HepG2 (cell line): Measurements from ENCODE around the gene ZNF683. TPM values are rescaled to one million over a fixed set of nuclear protein-coding genes. Genes with fewer than 3 reads are reported as not detected.

Experiments used
- ATF6 ChIP-seq: sonication (generic); formaldehyde crosslinking; conservative IDR thresholded peaks from 2 replicates; pipeline ENCODE4 v1.4.0; 2020; ENCODE audit warnings: missing genetic modification reagents
- BHLHE40 ChIP-seq: IDR thresholded peaks from 2 replicates; pipeline ENCODE4 v1.6.1; 2011; ENCODE audit warnings: low read length, improper control_type of control experiment
- EHMT2 ChIP-seq: fragments of 200-600 bp; sonication (generic); IDR thresholded peaks from 2 replicates; pipeline ENCODE4 v1.7.0; 2017; ENCODE audit warnings: antibody characterized with exemption, low read depth, low read length, borderline replicate concordance
- FOXP4 ChIP-seq: sonication (generic); formaldehyde crosslinking; IDR thresholded peaks from 2 replicates; pipeline ENCODE4 v1.4.0; 2020; ENCODE audit warnings: missing genetic modification reagents
- GZF1 ChIP-seq: sonication (generic); formaldehyde crosslinking; IDR thresholded peaks from 2 replicates; pipeline ENCODE4 v1.5.1; 2020; ENCODE audit warnings: mild to moderate bottlenecking, missing genetic modification reagents
- NBN ChIP-seq: fragments of 450-650 bp; conservative IDR thresholded peaks from 2 replicates; pipeline ENCODE4 v1.6.1; 2017
- POLR2AphosphoS5 ChIP-seq: IDR thresholded peaks from 2 replicates; pipeline ENCODE4 v1.6.1; 2012; ENCODE audit warnings: low read depth, low read length
- THAP9 ChIP-seq: sonication (generic); formaldehyde crosslinking; IDR thresholded peaks from 2 replicates; pipeline ENCODE4; 2020; ENCODE audit warnings: missing genetic modification reagents, mild to moderate bottlenecking, borderline replicate concordance
- ZBTB1 ChIP-seq: sonication (generic); formaldehyde crosslinking; IDR thresholded peaks from 2 replicates; pipeline ENCODE4 v1.4.0; 2020; ENCODE audit warnings: missing genetic modification reagents, borderline replicate concordance
- ZBTB10 ChIP-seq: sonication (generic); formaldehyde crosslinking; IDR thresholded peaks from 2 replicates; pipeline ENCODE4 v1.4.0; 2020; ENCODE audit warnings: missing genetic modification reagents, borderline replicate concordance
- ZC3H4 ChIP-seq: sonication (generic); formaldehyde crosslinking; IDR thresholded peaks from 2 replicates; pipeline ENCODE4 v1.4.0; 2020; ENCODE audit warnings: missing genetic modification reagents, borderline replicate concordance
- ZNF138 ChIP-seq: sonication (generic); formaldehyde crosslinking; IDR thresholded peaks from 2 replicates; pipeline ENCODE4 v1.5.0; 2020; ENCODE audit warnings: mild to moderate bottlenecking, low read depth, missing genetic modification reagents
- ZNF343 ChIP-seq: sonication (generic); formaldehyde crosslinking; IDR thresholded peaks from 2 replicates; pipeline ENCODE4 v1.4.0; 2020; ENCODE audit warnings: mild to moderate bottlenecking, missing genetic modification reagents
- ZNF350 ChIP-seq: sonication (generic); formaldehyde crosslinking; IDR thresholded peaks from 2 replicates; pipeline ENCODE4 v1.4.0; 2020; ENCODE audit warnings: mild to moderate bottlenecking, low read depth, missing genetic modification reagents, borderline replicate concordance
- ZNF383 ChIP-seq: sonication (generic); formaldehyde crosslinking; IDR thresholded peaks from 2 replicates; pipeline ENCODE4 v1.4.0; 2020; ENCODE audit warnings: missing genetic modification reagents, mild to moderate bottlenecking, borderline replicate concordance
- ZNF710 ChIP-seq: sonication (generic); formaldehyde crosslinking; IDR thresholded peaks from 2 replicates; pipeline ENCODE4 v1.5.0; 2020; ENCODE audit warnings: mild to moderate bottlenecking, missing genetic modification reagents, borderline replicate concordance
- ZNF777 ChIP-seq: sonication (generic); formaldehyde crosslinking; IDR thresholded peaks from 2 replicates; pipeline ENCODE4 v1.4.0; 2020; ENCODE audit warnings: missing genetic modification reagents
- ZNF782 ChIP-seq: sonication (generic); formaldehyde crosslinking; IDR thresholded peaks from 2 replicates; pipeline ENCODE4 v1.4.0; 2020; ENCODE audit warnings: missing genetic modification reagents, mild to moderate bottlenecking, borderline replicate concordance
- polyA plus RNA-seq, 8 experiments: library from polyadenylated mRNA; depleted of rRNA in 3 of 8; stranded (reverse) in 7 of 8; unstranded in 1 of 8; fragments of >200 nt; fragmentation: Illumina TruSeq in 4 of 8; extraction: Trizol in 4 of 8; gene quantifications; 2 replicates each; pipeline versions ENCODE4 v1.2.1 to v1.2.3, GENCODE V29; 2011 to 2016; ENCODE audit warnings: low read depth in 4 of 8, missing spikeins in 1 of 8, mixed read lengths in 1 of 8; ENCODE audit not compliant: insufficient read depth in 1 of 8
- total RNA-seq, 5 experiments: library from RNA; depleted of rRNA; stranded (reverse); fragments of >200 nt; fragmentation: Illumina TruSeq; extraction: Trizol; gene quantifications; 2 replicates each; pipeline ENCODE4 v1.2.3, GENCODE V29; 2016; ENCODE audit warnings: low read depth in 1 of 5

The ZNF683 gene
- total and polyA plus RNA-seq, 2 of the 13 experiments (the other 11 are each of a cell fraction or from before 2014, with no cell fraction given): not detected

GRCh38 chr1:26408604-26409003, 36.1 kb upstream of the ZNF683 start (continued):
- TF ChIP-seq ZNF710 (CRISPR knock-in tag) (peak; percentile 99), ZNF350 (CRISPR knock-in tag) (peak; percentile 98), ZNF782 (peak; percentile 100), ZNF343 (CRISPR knock-in tag) (peak; percentile 99), NBN (no peak), FOXP4 (CRISPR knock-in tag) (peak; percentile 97), ZNF777 (peak; percentile 97), BHLHE40 (no peak), GZF1 (peak; percentile 97), POLR2AphosphoS5 (no peak), ZC3H4 (CRISPR knock-in tag) (peak; percentile 99), THAP9 (CRISPR knock-in tag) (peak; percentile 96), ZBTB1 (CRISPR knock-in tag) (peak; percentile 99), ZNF383 (CRISPR knock-in tag) (no peak), ZNF138 (CRISPR knock-in tag) (peak; percentile 100), ATF6 (CRISPR knock-in tag) (peak; percentile 100), EHMT2 (peak; percentile 100), ZBTB10 (peak; percentile 100)
